Testis (tissue), 2 donors: ENCODE results near the gene OR7G1.

Experiments
- POLR2A ChIP-seq: fragments of 450-650 bp; IDR thresholded peaks from one replicate; pipeline ENCODE4 v1.6.1; 2017; ENCODE audit warnings: antibody characterized with exemption, mild to moderate bottlenecking, moderate library complexity
- TF ChIP-seq, protein P1 (sequence below), 3 experiments: fragments of 450-650 bp in 2 of 3; fragments of 200-600 bp in 1 of 3; sonication (generic) in 1 of 3; IDR thresholded peaks; one replicate each; pipeline ENCODE4 v1.5.1; 2016 to 2019; ENCODE audit warnings: antibody characterized with exemption in 3 of 3, mild to moderate bottlenecking in 2 of 3, moderate library complexity in 1 of 3

DNA sequence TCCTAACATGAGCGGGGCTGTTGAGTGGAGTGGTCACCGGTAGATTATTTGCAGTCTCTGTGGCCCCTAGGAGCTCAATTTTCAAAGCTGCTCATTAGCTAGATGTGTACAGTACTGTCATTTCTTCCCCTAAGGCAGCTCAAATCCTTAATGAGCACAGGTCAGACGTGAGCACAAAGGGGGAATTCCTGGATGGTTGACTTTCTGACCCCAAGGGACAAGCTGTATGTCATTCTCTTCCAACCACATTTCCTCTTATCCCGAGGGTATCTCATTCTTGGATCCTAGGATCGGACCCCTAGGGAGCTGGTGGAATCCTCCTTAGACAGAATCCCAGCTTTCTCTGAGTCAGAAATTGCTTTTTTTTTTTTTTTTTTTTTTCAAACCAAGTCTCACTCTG lies 16.9 kb upstream of the OR7G1 start:
- TF ChIP-seq, protein P1, sequence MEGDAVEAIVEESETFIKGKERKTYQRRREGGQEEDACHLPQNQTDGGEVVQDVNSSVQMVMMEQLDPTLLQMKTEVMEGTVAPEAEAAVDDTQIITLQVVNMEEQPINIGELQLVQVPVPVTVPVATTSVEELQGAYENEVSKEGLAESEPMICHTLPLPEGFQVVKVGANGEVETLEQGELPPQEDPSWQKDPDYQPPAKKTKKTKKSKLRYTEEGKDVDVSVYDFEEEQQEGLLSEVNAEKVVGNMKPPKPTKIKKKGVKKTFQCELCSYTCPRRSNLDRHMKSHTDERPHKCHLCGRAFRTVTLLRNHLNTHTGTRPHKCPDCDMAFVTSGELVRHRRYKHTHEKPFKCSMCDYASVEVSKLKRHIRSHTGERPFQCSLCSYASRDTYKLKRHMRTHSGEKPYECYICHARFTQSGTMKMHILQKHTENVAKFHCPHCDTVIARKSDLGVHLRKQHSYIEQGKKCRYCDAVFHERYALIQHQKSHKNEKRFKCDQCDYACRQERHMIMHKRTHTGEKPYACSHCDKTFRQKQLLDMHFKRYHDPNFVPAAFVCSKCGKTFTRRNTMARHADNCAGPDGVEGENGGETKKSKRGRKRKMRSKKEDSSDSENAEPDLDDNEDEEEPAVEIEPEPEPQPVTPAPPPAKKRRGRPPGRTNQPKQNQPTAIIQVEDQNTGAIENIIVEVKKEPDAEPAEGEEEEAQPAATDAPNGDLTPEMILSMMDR (IDR thresholded peaks at IDR 0.05): no peak
- no peak for TF ChIP-seq POLR2A
